ENCODE measurements around the gene BHMT. TPM values are rescaled to one million over a fixed set of nuclear protein-coding genes. Genes with fewer than 3 reads are reported as not detected.
"Not testable (repeated sequence)": the region's sequence is repeated elsewhere in the genome, so short reads cannot be mapped to it uniquely, and the experiment has no call there.

Gene BHMT
- total RNA-seq, 6 experiments from 2014 or later, result 105 to 899 (median 225) TPM

GRCh38 chr5:79170661-79171060 is 59.1 kb downstream of the BHMT start:
- no peak for DNase-seq
- H3K27ac ChIP-seq, result no peak overlapping the region

DNA sequence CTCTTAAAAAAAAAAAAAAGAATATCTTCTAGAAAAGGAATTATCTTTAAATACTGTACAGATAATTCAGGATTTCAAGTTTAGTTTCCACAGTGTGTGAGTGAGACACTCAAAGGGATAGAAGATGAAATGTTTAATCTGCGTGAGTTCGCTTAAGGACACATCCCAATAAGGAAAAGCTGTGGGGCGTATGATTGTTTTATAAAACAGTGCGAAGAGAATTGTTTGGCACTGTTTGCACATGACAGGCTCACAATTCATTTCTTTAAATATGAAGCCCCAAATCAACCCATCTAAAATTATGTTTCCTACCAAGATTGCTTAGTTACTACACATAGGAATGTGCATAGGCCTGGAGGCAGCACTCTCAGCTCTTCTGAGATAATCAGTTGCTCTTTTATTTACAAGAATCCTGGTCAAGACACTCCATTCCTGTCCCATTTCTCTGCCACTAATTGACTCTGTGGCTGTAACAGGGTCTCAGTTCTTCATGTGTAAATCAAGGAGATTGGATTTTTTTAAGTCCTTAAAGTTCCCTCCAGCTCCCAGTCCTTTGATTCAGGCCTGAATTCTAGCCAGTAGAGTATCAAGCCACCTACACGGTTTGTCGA is 60.1 kb downstream of the BHMT start:
- DNase-seq, result no peak
- no peak for ATAC-seq
- no peaks in the 10 kb centered on the region for H3K36me3 ChIP-seq

More at GRCh38 chr5:79170661-79171060, 59.1 kb downstream of the BHMT start:
- Histone ChIP-seq H3K36me3 (no peaks in the 10 kb centered on the region), H3K4me1 (no peaks in the 10 kb centered on the region), H3K27me3 (no peaks in the 10 kb centered on the region), H3K4me3 (no peak overlapping the region), H3K9me3 (no peaks in the 10 kb centered on the region)
- ATAC-seq, result no peak
- intact Hi-C loops (cut with DNase I), result no loop called here
- no peak for TF ChIP-seq POLR2A (IDR thresholded peaks at IDR 0.05)

DNA sequence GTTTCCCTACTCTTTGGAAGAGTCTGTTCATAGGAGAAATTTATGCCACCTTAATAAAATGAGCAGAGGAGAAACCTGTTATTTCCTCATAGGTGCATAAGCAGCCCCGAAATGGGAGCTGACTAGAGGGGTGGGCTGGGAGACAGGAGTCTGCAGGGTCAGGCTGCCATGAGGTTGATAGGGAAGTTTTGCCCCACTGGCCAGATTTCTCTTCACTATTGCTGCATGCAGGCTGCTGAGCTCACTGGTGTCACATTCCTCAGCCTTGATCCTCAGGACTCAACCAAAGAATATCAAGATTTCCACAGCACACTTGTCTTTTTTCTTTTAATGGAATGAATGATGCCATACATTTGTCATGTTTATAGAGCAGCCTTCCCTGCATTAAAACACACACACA is 60.7 kb downstream of the BHMT start:
- intact Hi-C loops (cut with DNase I), result no loop called here
- Histone ChIP-seq H3K27ac (no peak overlapping the region), H3K27me3 (no peaks in the 10 kb centered on the region), H3K4me3 (no peak overlapping the region), H3K4me1 (no peaks in the 10 kb centered on the region), H3K36me3 (no peaks in the 10 kb centered on the region), H3K9me3 (no peaks in the 10 kb centered on the region)
- no peak for TF ChIP-seq POLR2A (IDR thresholded peaks at IDR 0.05)
- no peak for TF ChIP-seq CTCF (IDR thresholded peaks at IDR 0.05)
- DNase-seq (no peak), ATAC-seq (no peak)
- WGBS (ENCODE audit: insufficient coverage, low coverage, low lambda C conversion rate, missing lambda C conversion rate), result no CpG with 5 or more reads among the region's 1 CpG

More for the DNA sequence above, 60.1 kb downstream of the BHMT start:
- Histone ChIP-seq H3K27ac (no peak overlapping the region), H3K27me3 (no peaks in the 10 kb centered on the region), H3K4me1 (no peaks in the 10 kb centered on the region), H3K9me3 (no peaks in the 10 kb centered on the region), H3K4me3 (no peak overlapping the region)
- TF ChIP-seq POLR2A (IDR thresholded peaks at IDR 0.05) (no peak), CTCF (IDR thresholded peaks at IDR 0.05) (no peak)
- 85% methylated on average over 6 of the region's 6 CpGs for WGBS (ENCODE audit: insufficient coverage, low coverage, low lambda C conversion rate, missing lambda C conversion rate)
- intact Hi-C loops (cut with DNase I), result no loop called here

DNA sequence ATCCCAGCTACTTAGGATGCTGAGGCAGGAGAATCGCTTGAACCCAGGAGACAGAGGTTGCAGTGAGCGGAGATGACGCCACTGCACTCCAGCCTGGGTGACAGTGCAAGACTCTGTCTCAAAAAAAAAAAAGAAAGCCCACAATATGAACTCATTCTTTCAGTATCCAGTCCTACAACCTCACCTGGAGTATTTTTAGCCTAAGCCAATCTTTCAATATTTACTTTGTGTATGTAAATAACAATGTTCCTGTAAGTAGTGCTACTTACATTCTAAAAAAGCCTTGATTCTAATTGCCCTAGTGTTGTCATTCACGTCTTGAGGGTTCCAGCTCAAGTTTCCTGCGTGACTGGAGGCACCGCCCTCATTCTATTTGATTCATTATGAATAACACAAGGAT is 62.0 kb downstream of the BHMT start:
- Histone ChIP-seq H3K27me3 (no peaks in the 10 kb centered on the region), H3K4me3 (no peak overlapping the region), H3K36me3 (no peaks in the 10 kb centered on the region), H3K27ac (no peak overlapping the region), H3K4me1 (no peaks in the 10 kb centered on the region), H3K9me3 (no peaks in the 10 kb centered on the region)
- no peak for DNase-seq
- TF ChIP-seq CTCF (IDR thresholded peaks at IDR 0.05) (no peak), POLR2A (IDR thresholded peaks at IDR 0.05) (no peak)
- peak in 1 of 4 donors; percentile 56 for ATAC-seq
- WGBS (ENCODE audit: insufficient coverage, low coverage, low lambda C conversion rate, missing lambda C conversion rate), result 80% methylated on average over 5 of the region's 6 CpGs
- intact Hi-C loops (cut with DNase I), result no loop called here

GRCh38 chr5:79180449-79180848 is 68.8 kb downstream of the BHMT start:
- intact Hi-C loops (cut with DNase I); H3K4me3 ChIP-seq; H3K9me3 ChIP-seq; H3K27ac ChIP-seq; DNase-seq; H3K27me3 ChIP-seq; ATAC-seq; H3K36me3 ChIP-seq: not testable (repeated sequence)
- WGBS (ENCODE audit: insufficient coverage, low coverage, low lambda C conversion rate, missing lambda C conversion rate), result 87% methylated on average over 4 of the region's 4 CpGs
- H3K4me1 ChIP-seq, result peaks cover 0 to 19% (median 0%) of the 10 kb centered on the region in 4 donors

Measured in right lobe of liver (tissue), 6 donors.